ENCODE measurements around the gene DOCK10.

GRCh38 chr2:224915136-224915535 lies 127.1 kb downstream of the DOCK10 start:
- no peak for TF ChIP-seq ARHGAP35 (IDR thresholded peaks at IDR 0.05; ENCODE audit: partially characterized antibody)
- TF ChIP-seq SIN3B (IDR thresholded peaks at IDR 0.05; ENCODE audit: low read depth): no peak
- TF ChIP-seq CTCF (IDR thresholded peaks at IDR 0.05 in 2 of 3, conservative IDR thresholded peaks at IDR 0.05 in 1 of 3; ENCODE audit: insufficient read depth in 2 of 3, low read depth in 1 of 3, low read length in 3 of 3): no peak
- no peak for TF ChIP-seq POLR3A (IDR thresholded peaks at IDR 0.05; ENCODE audit: borderline replicate concordance, extremely low read depth, insufficient read depth, insufficient read length)
- no peak for TF ChIP-seq REST (IDR thresholded peaks at IDR 0.05; ENCODE audit: borderline replicate concordance)
- TF ChIP-seq REST (CRISPR knock-in tag; IDR thresholded peaks at IDR 0.05; ENCODE audit: low read depth): no peak
- no peak for TF ChIP-seq ZNF407 (IDR thresholded peaks at IDR 0.05; ENCODE audit: low read depth)
- no peak for TF ChIP-seq E2F5 (CRISPR knock-in tag; IDR thresholded peaks at IDR 0.05)
- TF ChIP-seq PHF20 (IDR thresholded peaks at IDR 0.05; ENCODE audit: partially characterized antibody): no peak
- no peak for TF ChIP-seq JUN (IDR thresholded peaks at IDR 0.05; ENCODE audit: borderline replicate concordance, low read depth, low read length)
- no peak for TF ChIP-seq JUN (CRISPR knock-in tag; IDR thresholded peaks at IDR 0.05; ENCODE audit: borderline replicate concordance)
- no peak for TF ChIP-seq KDM4B (IDR thresholded peaks at IDR 0.05; ENCODE audit: borderline replicate concordance in 2 of 2, low read depth in 1 of 2)
- TF ChIP-seq PHF8 (IDR thresholded peaks at IDR 0.05; ENCODE audit: borderline replicate concordance, low read length): no peak
- no peak for TF ChIP-seq ZNF24 (IDR thresholded peaks at IDR 0.05)

All from K562 (cell line).